Stimulated activated CD4-positive, alpha-beta T cell treated with anti-CD3 and anti-CD28 coated beads, Interleukin-12 subunit alpha, Interleukin-12 subunit beta, amount 100 ng/mL, for 24 hours (primary cell): Measurements from ENCODE around the gene OR6J1.
"Not testable (repeated sequence)": the region's sequence is repeated elsewhere in the genome, so short reads cannot be mapped to it uniquely, and the experiment has no call there.

Experiments used
- DNase-seq, 2 experiments: peaks; one replicate each; pipeline ENCODE4 v3.0.0-alpha.2; 2020; ENCODE audit warnings: low read depth in 2 of 2

Gene OR6J1

GRCh38 chr14:22650960-22651521, 6.9 kb upstream of the OR6J1 start:
- DNase-seq: no peak

- DNase-seq: no peak
These were observed 6.0 kb upstream of the OR6J1 start for GRCh38 chr14:22650046-22650739.

- no peak for DNase-seq
These were observed 4.4 kb upstream of the OR6J1 start for GRCh38 chr14:22648506-22648905.

- DNase-seq: no peak
These were observed 2.6 kb upstream of the OR6J1 start for GRCh38 chr14:22646570-22647254.

- DNase-seq: no peak
These were observed 2.3 kb downstream of the OR6J1 start for GRCh38 chr14:22641846-22642245.

- DNase-seq: no peak
These were observed 4.0 kb downstream of the OR6J1 start for GRCh38 chr14:22640192-22640591.

GRCh38 chr14:22635980-22636379, 8.2 kb downstream of the OR6J1 start:
- not testable (repeated sequence) for DNase-seq

GRCh38 chr14:22634233-22634900, 9.8 kb downstream of the OR6J1 start:
- DNase-seq: no peak

- no peak for DNase-seq
These were observed 13.7 kb downstream of the OR6J1 start for GRCh38 chr14:22630486-22630885.

- DNase-seq: no peak
These were observed 14.1 kb downstream of the OR6J1 start for GRCh38 chr14:22630066-22630465.

- DNase-seq: no peak
These were observed 14.8 kb downstream of the OR6J1 start for GRCh38 chr14:22629361-22629760.

- no peak for DNase-seq
These were observed 16.5 kb downstream of the OR6J1 start for GRCh38 chr14:22627506-22628263.

GRCh38 chr14:22626590-22626989, 17.6 kb downstream of the OR6J1 start:
- DNase-seq: no peak

GRCh38 chr14:22623047-22623446, 21.1 kb downstream of the OR6J1 start:
- no peak for DNase-seq

GRCh38 chr14:22622255-22622654, 21.9 kb downstream of the OR6J1 start:
- DNase-seq: no peak

GRCh38 chr14:22615765-22616164, 28.4 kb downstream of the OR6J1 start:
- DNase-seq: not testable (repeated sequence)

GRCh38 chr14:22614240-22614799, 29.8 kb downstream of the OR6J1 start:
- no peak for DNase-seq

GRCh38 chr14:22613736-22614239, 30.4 kb downstream of the OR6J1 start:
- no peak for DNase-seq

- no peak for DNase-seq
These were observed 31.0 kb downstream of the OR6J1 start for GRCh38 chr14:22613106-22613695.

GRCh38 chr14:22610931-22611330, 33.2 kb downstream of the OR6J1 start:
- DNase-seq: no peak

GRCh38 chr14:22607291-22607690, 36.9 kb downstream of the OR6J1 start:
- DNase-seq: no peak
